HG02852 (cell line): ENCODE measurements around the gene COBL.

ENCODE experiments used
- ATAC-seq: cut with Tn5 transposase; IDR thresholded peaks from one replicate; pipeline ENCODE4 v1.9.1; 2021; ENCODE audit warnings: mild to moderate bottlenecking, moderate library complexity; ENCODE audit not compliant: unreplicated experiment

The COBL gene

GRCh38 chr7:50977421-50977820, 339.2 kb downstream of the COBL start:
- ATAC-seq = no peak

DNA sequence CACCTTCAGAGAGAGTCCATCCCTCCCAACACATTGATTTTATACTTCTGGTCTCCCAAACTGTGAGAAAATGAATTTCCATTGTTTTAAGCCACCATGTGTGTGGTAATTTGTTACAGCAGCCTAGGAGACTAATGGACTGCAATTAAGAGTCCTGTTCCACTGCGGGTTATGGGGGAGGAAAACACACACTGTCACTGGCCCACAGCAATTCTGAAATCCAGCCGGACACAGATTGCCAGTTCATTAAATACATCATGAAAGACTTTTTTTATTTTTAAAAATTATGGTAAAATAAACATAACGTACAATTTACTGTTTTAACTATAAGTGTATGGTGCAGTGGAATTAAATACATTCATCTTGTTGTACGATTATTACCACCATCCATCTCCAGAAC, 340.5 kb downstream of the COBL start:
- no peak for ATAC-seq

GRCh38 chr7:50974240-50974639, 342.4 kb downstream of the COBL start:
- no peak for ATAC-seq

- ATAC-seq = no peak
These were observed 342.8 kb downstream of the COBL start for GRCh38 chr7:50973814-50974213.

DNA sequence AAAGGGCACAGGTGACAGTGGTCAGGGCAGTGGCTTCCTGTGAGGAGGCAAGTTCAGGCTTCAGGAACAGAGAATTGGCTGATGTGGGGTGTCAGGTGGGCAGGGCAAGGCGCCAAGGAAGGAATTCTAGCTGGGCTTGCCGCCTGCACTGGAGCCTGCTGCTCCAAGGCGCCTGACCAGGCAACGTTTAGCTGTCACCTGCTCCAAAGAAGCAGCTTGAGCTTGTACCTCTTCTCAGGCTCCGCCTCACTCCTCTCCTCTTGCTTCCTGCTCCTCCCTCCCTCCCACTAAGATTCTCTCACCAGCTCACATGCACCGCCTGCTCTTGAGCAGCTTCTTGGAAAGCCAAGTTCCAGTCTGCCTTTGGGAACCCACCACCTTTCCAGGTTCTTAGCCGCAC, 346.5 kb downstream of the COBL start:
- ATAC-seq = no peak
